ENCODE results near the gene PRDM10.
"Not testable (repeated sequence)": the region's sequence is repeated elsewhere in the genome, so short reads cannot be mapped to it uniquely, and the experiment has no call there.

The PRDM10 gene

GRCh38 chr11:129979046-129979605 is 23.5 kb downstream of the PRDM10 start:
- no peak for DNase-seq (ENCODE audit: low read depth in 2 of 2, low spot score in 1 of 2)

- DNase-seq (ENCODE audit: low read depth in 2 of 2, low spot score in 1 of 2), result no peak
These were observed 24.2 kb downstream of the PRDM10 start for GRCh38 chr11:129978447-129978846.

- no peak for DNase-seq (ENCODE audit: low read depth in 2 of 2, low spot score in 1 of 2)
These were observed 26.3 kb downstream of the PRDM10 start for GRCh38 chr11:129976328-129976727.

GRCh38 chr11:129975543-129975942 is 27.1 kb downstream of the PRDM10 start:
- DNase-seq (ENCODE audit: low read depth in 2 of 2, low spot score in 1 of 2), result no peak

- no peak for DNase-seq (ENCODE audit: low read depth in 2 of 2, low spot score in 1 of 2)
These were observed 28.0 kb downstream of the PRDM10 start for GRCh38 chr11:129974672-129975071.

GRCh38 chr11:129974237-129974636 is 28.4 kb downstream of the PRDM10 start:
- DNase-seq (ENCODE audit: low read depth in 2 of 2, low spot score in 1 of 2), result no peak

- DNase-seq (ENCODE audit: low read depth in 2 of 2, low spot score in 1 of 2), result no peak
These were observed 28.8 kb downstream of the PRDM10 start for GRCh38 chr11:129973809-129974208.

- no peak for DNase-seq (ENCODE audit: low read depth in 2 of 2, low spot score in 1 of 2)
These were observed 29.6 kb downstream of the PRDM10 start for GRCh38 chr11:129973068-129973467.

- no peak for DNase-seq (ENCODE audit: low read depth in 2 of 2, low spot score in 1 of 2)
These were observed 30.0 kb downstream of the PRDM10 start for GRCh38 chr11:129972611-129973010.

GRCh38 chr11:129971856-129972255 is 30.8 kb downstream of the PRDM10 start:
- DNase-seq (ENCODE audit: low read depth in 2 of 2, low spot score in 1 of 2), result not testable (repeated sequence)

- DNase-seq (ENCODE audit: low read depth in 2 of 2, low spot score in 1 of 2), result no peak
These were observed 32.7 kb downstream of the PRDM10 start for GRCh38 chr11:129969920-129970319.

- no peak for DNase-seq (ENCODE audit: low read depth in 2 of 2, low spot score in 1 of 2)
These were observed 33.8 kb downstream of the PRDM10 start for GRCh38 chr11:129968591-129969419.

- no peak for DNase-seq (ENCODE audit: low read depth in 2 of 2, low spot score in 1 of 2)
These were observed 34.6 kb downstream of the PRDM10 start for GRCh38 chr11:129967996-129968395.

GRCh38 chr11:129965248-129965647 is 37.4 kb downstream of the PRDM10 start:
- DNase-seq (ENCODE audit: low read depth in 2 of 2, low spot score in 1 of 2), result no peak

- no peak for DNase-seq (ENCODE audit: low read depth in 2 of 2, low spot score in 1 of 2)
These were observed 42.1 kb downstream of the PRDM10 start for GRCh38 chr11:129960216-129961214.

GRCh38 chr11:129959687-129960086 is 42.9 kb downstream of the PRDM10 start:
- DNase-seq (ENCODE audit: low read depth in 2 of 2, low spot score in 1 of 2), result no peak

- DNase-seq (ENCODE audit: low read depth in 2 of 2, low spot score in 1 of 2), result no peak
These were observed 47.4 kb downstream of the PRDM10 start for GRCh38 chr11:129955282-129955681.

GRCh38 chr11:129954703-129955102 is 47.9 kb downstream of the PRDM10 start:
- not testable (repeated sequence) for DNase-seq (ENCODE audit: low read depth in 2 of 2, low spot score in 1 of 2)

GRCh38 chr11:129951866-129952262 is 50.8 kb downstream of the PRDM10 start:
- DNase-seq (ENCODE audit: low read depth in 2 of 2, low spot score in 1 of 2), result no peak

GRCh38 chr11:129951201-129951865 is 51.3 kb downstream of the PRDM10 start:
- no peak for DNase-seq (ENCODE audit: low read depth in 2 of 2, low spot score in 1 of 2)

Data from stimulated activated CD8-positive, alpha-beta memory T cell treated with anti-CD3 and anti-CD28 coated beads, Interleukin-4, amount 100 ng/mL, for 4 hours (primary cell).